HG02678 (cell line): Measurements from ENCODE around the gene KLHDC7B.
"Not testable (repeated sequence)": the region's sequence is repeated elsewhere in the genome, so short reads cannot be mapped to it uniquely, and the experiment has no call there.

ENCODE experiments used
- ATAC-seq: cut with Tn5 transposase; IDR thresholded peaks from one replicate; pipeline ENCODE4 v1.9.1; 2021; ENCODE audit warnings: mild to moderate bottlenecking, moderate library complexity; ENCODE audit not compliant: unreplicated experiment

The KLHDC7B gene

GRCh38 chr22:50529416-50529896 is 16.2 kb upstream of the KLHDC7B start:
- ATAC-seq, result no peak

GRCh38 chr22:50529897-50530579 is 15.7 kb upstream of the KLHDC7B start, which contains the start of gene TYMP:
Gene TYMP, minus strand, starts transcription at chr22:50530012. Its CDS starts 303 bp downstream, at chr22:50529709.
- ATAC-seq, result peak; percentile 22

GRCh38 chr22:50530580-50530876 is 15.2 kb upstream of the KLHDC7B start:
- ATAC-seq, result no peak

GRCh38 chr22:50530877-50531545 is 14.7 kb upstream of the KLHDC7B start:
- ATAC-seq, result no peak

- ATAC-seq, result peak; percentile 31
Measured at GRCh38 chr22:50531546-50531961, 14.1 kb upstream of the KLHDC7B start.

GRCh38 chr22:50531962-50532674 is 13.6 kb upstream of the KLHDC7B start:
- no peak for ATAC-seq

GRCh38 chr22:50532824-50533796 is 12.6 kb upstream of the KLHDC7B start:
- ATAC-seq, result no peak

GRCh38 chr22:50533856-50534711 is 11.6 kb upstream of the KLHDC7B start:
- not testable (repeated sequence) for ATAC-seq

GRCh38 chr22:50535113-50535512 is 10.6 kb upstream of the KLHDC7B start:
- no peak for ATAC-seq

GRCh38 chr22:50536226-50536625 is 9.5 kb upstream of the KLHDC7B start:
- no peak for ATAC-seq

GRCh38 chr22:50537765-50538164 is 7.9 kb upstream of the KLHDC7B start:
- ATAC-seq, result no peak

GRCh38 chr22:50540381-50540780 is 5.3 kb upstream of the KLHDC7B start:
- no peak for ATAC-seq

- not testable (repeated sequence) for ATAC-seq
Measured at GRCh38 chr22:50541667-50542026, 4.1 kb upstream of the KLHDC7B start.

GRCh38 chr22:50542416-50542927 is 3.2 kb upstream of the KLHDC7B start:
- ATAC-seq, result no peak

- no peak for ATAC-seq
Measured at GRCh38 chr22:50544078-50544745, 1.5 kb upstream of the KLHDC7B start.

- ATAC-seq, result no peak
Measured at GRCh38 chr22:50544746-50545253, 899 bp upstream of the KLHDC7B start.

GRCh38 chr22:50546326-50547262 is 895 bp downstream of the KLHDC7B start:
- no peak for ATAC-seq
